ENCODE results near the gene HOXB9.

Gene HOXB9

DNA sequence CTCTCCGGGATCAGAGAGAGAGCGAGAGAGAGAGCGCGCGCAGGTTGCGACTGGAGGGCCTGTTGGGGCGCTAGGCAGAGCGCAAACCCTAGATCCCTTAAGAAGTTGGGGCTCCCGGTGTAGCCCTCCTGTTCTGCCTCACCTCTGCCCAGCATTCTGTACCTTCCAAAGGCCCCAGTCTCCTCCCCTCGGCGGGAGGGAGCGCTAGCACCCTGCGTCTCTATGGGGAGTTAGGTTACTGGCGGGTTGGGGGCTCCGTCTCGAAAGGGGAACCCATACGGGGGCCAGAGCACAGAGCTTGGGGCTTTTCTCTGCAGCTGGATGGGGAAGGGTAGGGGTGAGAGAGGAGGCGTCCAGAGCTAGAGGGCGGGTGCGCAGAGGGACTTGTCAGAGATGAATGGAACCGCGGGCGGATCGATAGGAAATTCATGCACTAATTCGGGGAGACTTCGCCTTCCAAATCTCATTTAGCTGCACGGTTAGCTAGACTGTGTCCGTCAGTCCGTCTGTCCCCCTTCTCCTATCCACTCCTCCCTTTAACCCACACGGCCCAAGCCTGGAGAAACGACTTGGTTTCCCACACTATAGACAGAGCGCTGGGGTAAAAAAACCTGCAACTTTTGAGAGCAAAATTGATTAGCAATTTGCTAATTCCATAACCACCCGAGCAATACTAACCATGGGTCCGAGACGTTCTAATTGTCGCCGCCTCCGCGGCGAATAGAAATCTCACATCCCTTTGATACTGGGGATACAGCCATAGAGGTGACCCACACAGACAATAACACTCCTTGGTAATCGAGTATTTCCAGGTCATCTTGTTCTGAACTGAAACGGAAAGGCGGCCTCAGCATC, 47.3 kb downstream of the HOXB9 start:
- no peak for DNase-seq

DNA sequence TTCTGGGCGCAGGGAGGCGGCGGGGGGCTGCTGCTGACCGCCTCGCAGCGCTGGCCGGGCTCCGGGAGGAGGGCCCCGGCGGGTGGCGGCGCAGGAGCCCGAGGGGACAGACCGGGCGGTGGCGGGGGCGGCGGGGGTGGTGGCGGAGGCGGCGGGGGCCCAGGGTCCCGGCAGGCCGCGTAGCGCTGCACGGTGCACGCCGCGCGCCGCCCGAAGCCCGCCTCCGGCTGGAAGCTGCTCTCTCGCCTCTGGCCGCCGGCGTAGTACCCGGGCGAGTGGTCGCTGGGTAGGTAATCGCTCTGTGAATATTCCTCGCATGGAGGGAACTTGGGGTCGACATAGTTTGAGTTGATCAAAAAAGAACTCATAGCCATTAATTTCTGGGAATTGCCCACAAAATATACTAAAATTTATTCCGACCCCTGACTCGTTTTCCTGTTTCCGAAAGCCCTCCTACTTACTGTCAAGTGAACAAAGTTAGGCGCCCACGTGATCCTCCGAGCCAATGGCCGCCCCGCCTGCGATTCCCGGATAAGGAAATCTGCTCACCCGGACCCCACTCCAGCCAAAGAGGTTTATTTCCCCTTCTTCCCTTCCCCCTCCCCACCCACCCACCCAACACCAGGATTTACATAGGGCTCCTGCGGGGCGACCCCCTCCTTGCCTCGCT, 48.1 kb downstream of the HOXB9 start, which contains the start of gene HOXB4:
HOXB4 (minus strand) TSS at position 405 of the 670 bp plus-strand sequence; CDS start at position 374, 31 bp downstream.
- DNase-seq = peak; percentile 66

- no peak for DNase-seq
Observed at GRCh38 chr17:48577330-48577945, 48.7 kb downstream of the HOXB9 start.

DNA sequence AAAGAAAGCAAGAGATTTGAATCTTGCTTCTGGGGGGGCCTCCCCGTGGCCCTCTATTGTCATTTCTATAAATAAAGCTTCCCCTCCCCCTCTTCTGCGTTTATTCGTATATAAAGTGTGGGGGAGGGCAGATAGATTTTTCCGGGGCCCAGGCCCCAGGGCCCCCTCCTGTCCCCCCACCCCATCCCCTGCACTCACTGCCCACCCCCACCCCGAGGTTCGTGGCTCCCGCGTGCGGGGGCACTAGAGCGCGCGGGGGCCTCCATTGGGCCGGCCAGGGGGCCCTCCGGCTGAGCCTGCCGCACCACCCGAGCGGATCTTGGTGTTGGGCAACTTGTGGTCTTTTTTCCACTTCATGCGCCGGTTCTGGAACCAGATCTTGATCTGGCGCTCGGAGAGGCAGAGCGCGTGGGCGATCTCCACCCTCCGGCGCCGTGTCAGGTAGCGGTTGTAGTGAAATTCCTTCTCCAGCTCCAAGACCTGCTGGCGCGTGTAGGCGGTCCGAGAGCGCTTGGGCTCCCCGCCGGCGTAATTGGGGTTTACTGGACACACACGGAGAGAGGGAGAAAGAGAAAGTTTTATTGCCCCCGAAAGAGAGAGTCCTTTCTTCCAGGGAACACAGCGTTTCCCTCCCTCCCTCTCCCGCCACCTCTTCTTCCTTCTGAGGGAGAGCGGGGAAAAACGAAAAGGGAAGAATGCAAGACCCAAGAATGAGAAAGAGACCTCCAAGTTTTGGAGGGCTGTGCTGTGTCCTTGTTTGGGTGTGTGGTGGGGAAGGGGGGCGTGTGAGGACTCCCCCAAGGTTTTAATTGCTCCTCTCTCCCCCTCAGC, 49.5 kb downstream of the HOXB9 start:
- no peak for DNase-seq

DNA sequence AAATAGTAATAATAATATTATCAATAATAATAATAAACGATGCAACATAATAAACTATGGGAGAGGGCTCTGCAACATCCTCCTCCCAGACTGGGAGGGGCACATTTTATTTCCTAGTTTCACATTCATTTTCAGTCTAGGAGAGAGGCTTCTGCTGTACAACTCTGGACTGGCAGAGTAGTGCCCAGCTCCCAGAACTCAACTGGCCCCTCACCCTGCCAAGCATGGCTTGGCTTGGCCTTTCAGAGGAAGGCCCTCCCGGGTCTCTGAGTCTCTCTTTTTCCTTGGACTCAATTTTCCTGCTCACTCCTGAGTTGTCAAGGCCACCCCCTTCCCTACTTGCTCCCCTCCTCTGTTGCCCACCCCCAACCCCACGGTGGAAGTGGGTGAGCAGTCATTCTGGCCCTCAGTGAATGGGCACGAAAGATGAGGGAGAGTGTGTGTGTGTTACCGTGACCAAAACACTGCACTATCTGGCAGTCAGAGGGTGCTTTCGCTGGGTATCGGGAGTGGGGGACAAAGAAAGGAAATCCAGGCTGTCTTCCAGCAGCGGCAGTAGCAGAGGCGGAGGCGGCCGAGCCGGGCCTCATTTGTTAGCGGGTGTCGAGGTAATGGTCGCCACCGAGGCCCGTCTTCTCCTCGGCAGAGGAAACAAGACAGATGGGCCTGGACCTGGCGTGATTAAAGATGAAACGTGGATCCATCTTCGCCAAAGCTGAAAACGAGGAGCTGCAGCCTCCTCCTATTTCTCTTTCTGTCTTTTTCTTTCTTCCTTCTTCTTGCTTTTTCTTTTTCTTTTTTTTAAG, 50.3 kb downstream of the HOXB9 start:
- no peak for DNase-seq

DNA sequence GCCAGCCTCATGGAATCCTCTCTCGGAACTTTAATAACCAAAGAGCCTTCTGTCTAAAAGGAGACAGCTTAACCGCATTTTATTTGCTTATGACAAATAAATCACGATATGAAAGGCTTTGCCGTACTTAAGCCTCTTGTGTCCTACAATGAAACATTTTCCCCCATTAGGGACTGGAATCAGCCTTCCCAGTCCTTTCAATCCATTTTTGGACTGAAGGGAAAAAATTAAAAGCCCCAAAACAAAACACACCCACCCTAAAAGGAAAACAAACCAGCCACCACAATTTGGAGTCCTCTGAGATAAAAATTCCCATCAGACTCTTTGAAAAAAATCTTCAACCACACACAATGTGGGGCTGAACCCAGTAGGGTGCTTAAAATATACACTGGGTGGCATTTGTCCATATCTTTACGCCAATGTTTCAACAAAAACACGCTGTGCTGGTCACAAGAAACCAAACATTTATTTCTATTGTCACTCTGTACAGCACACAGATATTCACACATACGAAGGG, 51.0 kb downstream of the HOXB9 start:
- DNase-seq = no peak

GRCh38 chr17:48574505-48575065, 51.6 kb downstream of the HOXB9 start:
- no peak for DNase-seq

GRCh38 chr17:48571826-48572417, 54.2 kb downstream of the HOXB9 start:
- no peak for DNase-seq
